Activated T-cell treated with anti-CD3 and anti-CD28 coated beads, Interleukin-2, amount 50 U/mL, for 24 hours (primary cell): ENCODE results near the gene TSPAN17.
A peak's percentile ranks its signal among the peaks of the same experiment; 100 is the strongest.

Source experiments
- DNase-seq: peaks from one replicate; pipeline ENCODE4 v3.0.0-alpha.2; 2020
- H3K27ac Mint-ChIP-seq: 2 replicates; pipeline ENCODE4 v1.8.0; 2020; ENCODE audit warnings: mild to moderate bottlenecking, mixed read lengths
- H3K27me3 Mint-ChIP-seq: 2 replicates; pipeline ENCODE4 v1.8.0; 2020; ENCODE audit warnings: mixed read lengths
- H3K36me3 Mint-ChIP-seq: 2 replicates; pipeline ENCODE4 v1.8.0; 2020; ENCODE audit warnings: low read depth, mixed read lengths
- H3K4me1 Mint-ChIP-seq: 2 replicates; pipeline ENCODE4 v1.8.0; 2020; ENCODE audit warnings: low read depth, mixed read lengths
- H3K4me3 Mint-ChIP-seq: 2 replicates; pipeline ENCODE4 v1.8.0; 2020; ENCODE audit warnings: mild to moderate bottlenecking, moderate library complexity, mixed read lengths
- H3K9me3 Mint-ChIP-seq: 2 replicates; pipeline ENCODE4 v1.8.0; 2020; ENCODE audit warnings: mixed read lengths

TSPAN17 gene

DNA sequence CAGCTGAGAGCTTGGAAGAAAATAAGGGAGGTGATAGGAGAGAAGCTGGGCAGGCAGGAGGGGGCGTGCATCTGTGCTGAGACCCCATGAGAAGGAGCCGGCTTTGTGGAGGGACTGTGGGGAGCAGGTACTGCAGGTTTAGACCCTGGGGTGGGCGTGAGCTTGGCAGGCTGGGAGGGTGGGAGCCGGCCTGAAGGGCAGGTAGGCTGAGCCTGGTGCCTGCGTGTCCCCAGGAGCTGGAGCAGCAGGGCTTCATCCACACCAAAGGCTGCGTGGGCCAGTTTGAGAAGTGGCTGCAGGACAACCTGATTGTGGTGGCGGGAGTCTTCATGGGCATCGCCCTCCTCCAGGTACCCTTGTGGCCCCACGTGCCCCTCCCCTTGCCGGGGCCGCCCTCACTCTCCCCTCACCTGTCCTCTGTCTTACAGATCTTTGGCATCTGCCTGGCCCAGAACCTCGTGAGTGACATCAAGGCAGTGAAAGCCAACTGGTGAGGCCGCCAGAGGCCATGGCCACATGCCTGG, 9.2 kb downstream of the TSPAN17 start:
- Mint-ChIP-seq H3K9me3 (no peaks in the 10 kb centered on the region), H3K36me3 (peaks cover 46% of the 10 kb centered on the region), H3K27me3 (peaks cover under 1% of the 10 kb centered on the region), H3K4me1 (peaks cover 65% of the 10 kb centered on the region), H3K27ac (no peak overlapping the region), H3K4me3 (no peak overlapping the region)
- no peak for DNase-seq

GRCh38 chr5:176658007-176658599, 10.8 kb downstream of the TSPAN17 start:
- Mint-ChIP-seq H3K36me3 (peaks cover 38% of the 10 kb centered on the region), H3K4me3 (no peak overlapping the region), H3K9me3 (no peaks in the 10 kb centered on the region), H3K27me3 (peaks cover 4% of the 10 kb centered on the region), H3K27ac (peak overlapping the region; percentile 29), H3K4me1 (peaks cover 50% of the 10 kb centered on the region)
- peak; percentile 79 for DNase-seq

- Mint-ChIP-seq H3K4me3 (peak overlapping the region; percentile 14), H3K9me3 (no peaks in the 10 kb centered on the region), H3K4me1 (peaks cover 41% of the 10 kb centered on the region), H3K27me3 (peaks cover 12% of the 10 kb centered on the region), H3K36me3 (peaks cover 30% of the 10 kb centered on the region), H3K27ac (peak overlapping the region; percentile 29)
- DNase-seq: no peak
These were observed 11.7 kb downstream of the TSPAN17 start for GRCh38 chr5:176658817-176659511.

GRCh38 chr5:176659512-176659839, 12.2 kb downstream of the TSPAN17 start:
- H3K27me3 Mint-ChIP-seq: peaks cover 17% of the 10 kb centered on the region
- no peak overlapping the region for H3K4me3 Mint-ChIP-seq
- H3K4me1 Mint-ChIP-seq: peaks cover 36% of the 10 kb centered on the region
- no peak overlapping the region for H3K27ac Mint-ChIP-seq
- DNase-seq: no peak
- H3K9me3 Mint-ChIP-seq: no peaks in the 10 kb centered on the region
- H3K36me3 Mint-ChIP-seq: peaks cover 30% of the 10 kb centered on the region

DNA sequence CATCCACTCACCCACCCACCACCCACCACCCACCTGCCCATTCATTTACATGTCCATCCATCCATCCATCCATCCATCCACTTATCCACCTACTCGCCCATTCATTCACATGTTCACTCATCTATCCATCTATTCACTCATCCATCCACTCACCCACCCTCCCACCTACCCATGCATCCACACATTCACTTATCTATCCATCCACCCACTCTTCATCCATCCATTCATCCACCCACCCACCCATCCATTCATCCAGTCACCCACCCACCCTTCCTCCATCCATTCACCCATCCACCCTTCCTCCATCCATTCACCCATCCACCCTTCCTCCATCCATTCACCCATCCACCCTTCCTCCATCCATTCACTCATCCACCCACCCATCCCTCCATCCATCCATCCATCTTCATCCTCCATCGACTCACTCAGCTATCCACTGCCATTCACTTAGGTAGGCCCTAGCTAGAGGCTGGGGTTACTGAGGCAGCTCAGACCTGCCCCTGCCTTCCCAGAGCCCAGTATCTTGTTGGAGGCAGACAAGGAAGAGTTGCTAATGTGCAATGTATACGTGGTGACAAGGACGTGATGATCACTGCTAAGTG, 12.7 kb downstream of the TSPAN17 start:
- Mint-ChIP-seq H3K4me3 (no peak overlapping the region), H3K27ac (no peak overlapping the region), H3K27me3 (peaks cover 17% of the 10 kb centered on the region), H3K36me3 (peaks cover 29% of the 10 kb centered on the region), H3K4me1 (peaks cover 34% of the 10 kb centered on the region), H3K9me3 (no peaks in the 10 kb centered on the region)
- DNase-seq: no peak

DNA sequence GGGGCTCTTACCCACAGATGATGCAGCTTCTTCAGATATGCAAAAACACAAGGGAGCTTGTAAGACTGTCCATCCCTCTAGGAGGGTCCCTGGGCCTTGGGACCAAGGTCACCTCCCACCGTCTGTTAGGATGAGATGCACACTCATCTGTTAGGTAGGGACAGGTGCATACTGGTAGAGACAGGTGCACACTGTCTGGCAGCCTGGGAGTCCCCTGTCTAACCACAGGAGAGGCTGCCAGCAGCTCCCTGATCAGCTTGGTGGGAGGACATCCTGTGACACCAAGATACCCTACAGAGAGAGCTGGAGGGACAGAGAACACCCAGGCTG, 13.2 kb downstream of the TSPAN17 start:
- H3K9me3 Mint-ChIP-seq: no peaks in the 10 kb centered on the region
- no peak overlapping the region for H3K27ac Mint-ChIP-seq
- H3K36me3 Mint-ChIP-seq: peaks cover 24% of the 10 kb centered on the region
- H3K4me3 Mint-ChIP-seq: no peak overlapping the region
- peaks cover 29% of the 10 kb centered on the region for H3K4me1 Mint-ChIP-seq
- peaks cover 17% of the 10 kb centered on the region for H3K27me3 Mint-ChIP-seq
- DNase-seq: no peak

DNA sequence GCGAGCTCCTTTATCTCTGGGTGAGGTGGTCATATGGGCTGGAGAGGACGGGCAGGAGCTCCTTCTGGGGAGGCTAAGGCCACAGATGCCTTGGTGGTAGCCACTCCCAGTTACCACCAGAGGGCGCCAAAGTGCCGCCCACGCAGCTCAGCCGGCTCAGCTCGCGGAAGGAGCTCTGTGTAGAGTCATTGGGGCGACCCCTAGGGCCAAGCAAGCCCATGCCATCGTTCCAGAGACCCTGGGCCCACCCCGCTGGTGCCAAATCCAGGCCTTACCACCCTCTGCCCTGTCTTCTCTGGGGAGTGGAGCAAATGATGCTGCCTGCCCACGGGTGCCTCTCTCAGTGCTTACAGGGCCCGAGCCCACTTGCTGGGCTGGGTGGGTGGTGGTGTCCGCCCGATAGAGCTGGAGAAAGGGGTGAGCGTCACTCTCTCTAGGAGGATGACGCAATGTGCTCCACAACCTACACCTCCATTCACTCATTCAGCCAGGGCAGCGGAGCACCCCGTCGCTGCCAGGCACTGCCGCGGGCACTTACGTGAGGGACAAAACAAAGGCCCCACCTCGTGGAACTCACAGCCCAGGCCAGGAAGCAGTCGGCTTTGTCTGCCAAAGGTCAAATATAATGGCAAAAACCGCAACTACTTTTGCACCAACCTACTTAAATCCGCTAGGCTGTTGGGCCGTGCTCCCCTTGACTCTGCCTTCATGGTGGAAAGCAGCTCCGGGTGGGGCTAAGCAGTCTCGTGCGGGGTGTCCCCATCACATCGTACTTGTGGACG, 13.8 kb downstream of the TSPAN17 start:
- peaks cover 17% of the 10 kb centered on the region for H3K27me3 Mint-ChIP-seq
- H3K4me1 Mint-ChIP-seq: peaks cover 29% of the 10 kb centered on the region
- peaks cover 22% of the 10 kb centered on the region for H3K36me3 Mint-ChIP-seq
- H3K4me3 Mint-ChIP-seq: no peak overlapping the region
- no peak overlapping the region for H3K27ac Mint-ChIP-seq
- peak; percentile 88 for DNase-seq
- no peaks in the 10 kb centered on the region for H3K9me3 Mint-ChIP-seq

- Mint-ChIP-seq H3K27me3 (peaks cover 17% of the 10 kb centered on the region), H3K4me1 (peaks cover 29% of the 10 kb centered on the region), H3K36me3 (peaks cover 17% of the 10 kb centered on the region), H3K9me3 (no peaks in the 10 kb centered on the region), H3K4me3 (no peak overlapping the region), H3K27ac (no peak overlapping the region)
- DNase-seq: no peak
These were observed 14.4 kb downstream of the TSPAN17 start for GRCh38 chr5:176661676-176662075.

DNA sequence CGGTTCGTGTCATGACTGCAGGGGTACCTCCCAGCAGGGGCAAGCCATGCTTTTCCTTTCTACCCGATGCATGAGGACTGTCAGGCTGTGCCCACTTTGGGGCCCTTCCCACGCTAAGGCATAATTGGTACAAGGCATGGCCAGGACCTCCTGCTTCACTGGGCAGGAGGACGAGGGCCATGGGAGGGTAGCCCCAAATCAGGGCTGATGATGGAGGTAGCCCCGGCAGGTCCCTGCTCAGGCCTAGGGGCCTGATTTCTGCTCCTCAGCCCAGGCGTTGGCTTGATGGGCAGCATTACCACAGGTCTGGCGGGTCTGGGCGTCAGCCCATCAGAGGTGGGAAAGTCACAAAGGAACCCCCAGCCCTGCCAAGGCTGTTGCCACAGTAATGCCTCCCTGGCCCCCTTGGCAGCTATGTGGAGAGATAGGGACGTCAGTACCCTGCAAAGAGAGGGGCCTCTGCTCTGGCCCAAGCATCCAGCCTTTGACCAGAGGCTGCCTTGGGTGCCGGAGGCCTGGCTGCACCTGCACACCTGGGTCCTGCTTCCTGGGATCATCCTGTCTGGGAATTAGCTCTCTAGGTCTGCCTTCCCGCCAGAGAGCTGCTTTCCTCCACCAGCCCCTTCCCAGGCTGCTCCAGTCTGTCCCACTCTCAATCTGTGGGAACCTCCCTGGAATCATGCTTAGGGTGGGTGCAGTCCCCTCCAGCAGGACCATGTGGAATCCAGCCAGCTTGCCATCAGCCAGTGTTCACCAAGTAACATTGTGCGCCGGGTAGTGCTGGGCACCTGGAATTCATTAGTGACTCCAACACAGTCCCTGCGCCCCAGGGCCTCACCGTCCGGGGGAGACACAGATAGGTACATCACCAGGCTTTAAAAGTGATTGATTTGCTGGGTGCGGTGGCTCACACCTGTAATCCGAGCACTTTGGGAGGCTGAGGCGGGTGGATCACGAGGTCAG, 15.4 kb downstream of the TSPAN17 start:
- peaks cover 17% of the 10 kb centered on the region for H3K27me3 Mint-ChIP-seq
- H3K27ac Mint-ChIP-seq: no peak overlapping the region
- no peaks in the 10 kb centered on the region for H3K9me3 Mint-ChIP-seq
- peaks cover 7% of the 10 kb centered on the region for H3K36me3 Mint-ChIP-seq
- no peak overlapping the region for H3K4me3 Mint-ChIP-seq
- DNase-seq: no peak
- H3K4me1 Mint-ChIP-seq: peaks cover 29% of the 10 kb centered on the region

DNA sequence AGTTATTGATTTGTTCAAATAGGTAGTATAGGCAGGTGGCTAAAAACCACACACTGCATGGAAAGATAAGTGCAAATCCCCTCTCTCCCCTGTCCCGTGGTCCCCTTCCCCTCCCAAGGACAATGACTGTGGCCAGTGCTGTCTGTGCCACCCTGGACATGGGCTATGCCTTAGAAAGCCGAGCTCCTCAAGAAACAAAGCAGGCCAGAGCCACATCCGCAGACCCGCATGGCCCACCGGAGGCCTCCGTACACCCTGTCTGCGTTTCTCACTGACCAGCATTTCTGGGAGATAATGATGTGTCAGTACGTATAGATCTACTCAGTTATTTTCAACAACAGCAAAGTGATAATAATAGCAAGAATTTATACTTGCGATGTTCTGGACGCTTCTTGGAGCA, 16.3 kb downstream of the TSPAN17 start:
- no peaks in the 10 kb centered on the region for H3K36me3 Mint-ChIP-seq
- H3K4me1 Mint-ChIP-seq: peaks cover 19% of the 10 kb centered on the region
- H3K27ac Mint-ChIP-seq: no peak overlapping the region
- H3K9me3 Mint-ChIP-seq: no peaks in the 10 kb centered on the region
- H3K27me3 Mint-ChIP-seq: peaks cover 17% of the 10 kb centered on the region
- H3K4me3 Mint-ChIP-seq: no peak overlapping the region
- DNase-seq: no peak

DNA sequence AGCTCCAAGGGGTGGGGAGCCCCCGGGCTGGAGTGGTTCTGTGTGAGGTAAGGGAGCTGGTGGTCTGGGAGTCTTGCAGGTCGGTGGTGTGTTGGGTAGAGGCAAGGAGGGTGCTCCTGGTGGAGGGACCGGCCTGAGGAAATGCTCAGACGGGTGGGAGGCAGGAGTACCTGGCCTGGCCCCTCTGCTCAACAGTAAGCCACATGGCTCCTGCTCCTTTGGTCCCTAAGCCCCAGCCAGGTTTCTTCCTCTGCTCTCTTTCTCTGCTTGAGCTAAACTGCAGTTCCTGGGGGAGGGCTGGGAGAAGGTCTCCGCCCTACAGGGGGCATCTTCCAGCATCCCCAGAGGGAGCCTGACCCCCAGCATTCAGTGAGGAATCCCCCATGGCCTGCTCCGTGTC, 17.2 kb downstream of the TSPAN17 start:
- Mint-ChIP-seq H3K9me3 (no peaks in the 10 kb centered on the region), H3K36me3 (no peaks in the 10 kb centered on the region), H3K4me1 (peaks cover 10% of the 10 kb centered on the region), H3K27me3 (peaks cover 17% of the 10 kb centered on the region), H3K4me3 (no peak overlapping the region), H3K27ac (no peak overlapping the region)
- DNase-seq: no peak

DNA sequence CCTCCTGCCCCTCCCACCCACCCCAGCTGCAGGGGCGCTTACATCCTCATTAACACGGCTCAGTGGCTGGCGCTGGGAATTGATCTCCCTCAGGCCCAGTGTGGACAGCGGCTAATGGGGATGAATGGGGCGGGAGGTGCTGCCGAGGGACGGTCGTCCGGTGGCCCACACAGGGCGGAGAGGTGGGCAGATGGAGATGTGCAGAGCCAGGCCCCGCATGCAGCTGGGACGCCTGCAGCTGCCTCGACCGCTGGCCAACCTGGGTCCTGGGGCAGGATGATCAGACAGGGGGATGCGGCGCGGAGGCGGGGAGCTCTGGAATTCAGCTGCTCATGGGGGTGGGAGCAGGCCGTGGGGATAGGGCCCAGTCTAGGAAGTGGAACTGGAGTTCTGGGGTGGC, 17.6 kb downstream of the TSPAN17 start:
- Mint-ChIP-seq H3K36me3 (no peaks in the 10 kb centered on the region), H3K9me3 (no peaks in the 10 kb centered on the region), H3K4me1 (peaks cover 10% of the 10 kb centered on the region), H3K4me3 (no peak overlapping the region), H3K27ac (no peak overlapping the region), H3K27me3 (peaks cover 17% of the 10 kb centered on the region)
- DNase-seq: no peak

DNA sequence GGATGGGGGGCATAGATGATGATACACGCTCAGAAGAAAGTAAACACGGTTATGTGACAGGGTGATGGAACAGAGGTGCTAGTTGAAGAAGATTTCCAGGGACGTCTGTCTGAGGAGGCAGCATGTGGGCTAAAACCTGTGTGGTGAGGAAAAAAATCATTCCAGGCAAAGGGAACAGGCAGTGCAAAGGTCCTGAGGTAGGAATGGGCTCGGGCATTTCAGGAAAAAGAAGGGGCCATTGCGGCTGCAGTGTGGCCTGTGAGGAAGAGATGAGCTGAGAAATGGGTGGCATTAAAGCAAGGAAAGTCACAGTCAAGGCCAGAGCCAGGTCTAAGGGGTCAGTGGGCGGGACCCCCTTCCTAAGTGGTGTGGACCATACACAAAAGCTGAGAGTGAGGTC, 18.2 kb downstream of the TSPAN17 start:
- H3K36me3 Mint-ChIP-seq: no peaks in the 10 kb centered on the region
- no peak overlapping the region for H3K27ac Mint-ChIP-seq
- H3K4me3 Mint-ChIP-seq: no peak overlapping the region
- H3K4me1 Mint-ChIP-seq: peaks cover 5% of the 10 kb centered on the region
- no peak for DNase-seq
- peaks cover 17% of the 10 kb centered on the region for H3K27me3 Mint-ChIP-seq
- no peaks in the 10 kb centered on the region for H3K9me3 Mint-ChIP-seq

GRCh38 chr5:176667637-176668036, 20.4 kb downstream of the TSPAN17 start:
- Mint-ChIP-seq H3K27ac (no peak overlapping the region), H3K36me3 (no peaks in the 10 kb centered on the region), H3K4me1 (no peaks in the 10 kb centered on the region), H3K4me3 (no peak overlapping the region), H3K27me3 (peaks cover 26% of the 10 kb centered on the region), H3K9me3 (no peaks in the 10 kb centered on the region)
- DNase-seq: no peak
